Mucosa of descending colon (tissue), 3 donors: ENCODE measurements around the gene KIF5C. TPM values are rescaled to one million over a fixed set of nuclear protein-coding genes. Genes with fewer than 3 reads are reported as not detected.

Experiments used
- ATAC-seq: fragments of 200-7000 bp; cut with Tn5 transposase; one replicate; pipeline ENCODE4 v1.9.1; 2020; ENCODE audit warnings: mild to moderate bottlenecking, moderate library complexity
- DNase-seq, 3 donors: peaks; one replicate each; pipeline ENCODE4 v3.0.0-alpha.2; 2020
- H3K36me3 ChIP-seq: fragments of 200-600 bp; one replicate; pipeline ENCODE4 v1.8.0; 2021; ENCODE audit warnings: low read depth, mild to moderate bottlenecking
- H3K4me1 ChIP-seq: fragments of 200-600 bp; one replicate; pipeline ENCODE4 v1.8.0; 2021; ENCODE audit warnings: low read depth, mild to moderate bottlenecking
- H3K4me3 ChIP-seq: fragments of 200-600 bp; one replicate; pipeline ENCODE4 v1.8.0; 2021; ENCODE audit warnings: mild to moderate bottlenecking
- H3K9me3 ChIP-seq: fragments of 200-600 bp; one replicate; pipeline ENCODE4 v1.8.0; 2021; ENCODE audit warnings: mild to moderate bottlenecking
- CTCF ChIP-seq: fragments of 200-600 bp; IDR thresholded peaks from one replicate; pipeline ENCODE4 v1.8.0; 2022; ENCODE audit warnings: antibody characterized with exemption, mild to moderate bottlenecking
- intact Hi-C, 2 donors: fragments of 100-400 bp; cut with DNase I in 1 of 2; cut with micrococcal nuclease in 1 of 2; formaldehyde crosslinking; loops; one replicate each; pipeline versions ENCODE4 v1.11.0 to v1.11.1; 2022; cut with DNase I, micrococcal nuclease
- total RNA-seq, 3 donors: library from RNA; stranded (reverse); fragmentation: NEBNext Ultra II Directional in 2 of 3; extraction: Animal tissue kit (Norgen Biotek cat#: 25700) in 2 of 3; gene quantifications; one replicate each; pipeline versions ENCODE4 v1.2.1 to v1.2.4, GENCODE V29; 2021 to 2023
- donor health status: DM: no; HTN: no; CAD: no; lungs with moderate emphysema.
- donor health status: DM: no; HTN: no; CAD: no.
- donor health status: DM: no; HTN: yes; CAD: no.

Gene KIF5C
- total RNA-seq, 3 donors from 2014 or later: 1.5 to 11.0 (median 2.5) TPM

GRCh38 chr2:148981781-148982180, 106.8 kb downstream of the KIF5C start:
- intact Hi-C loops: no loop called here
- Histone ChIP-seq H3K9me3 (no peaks in the 10 kb centered on the region), H3K4me1 (no peaks in the 10 kb centered on the region), H3K36me3 (no peaks in the 10 kb centered on the region), H3K4me3 (no peak overlapping the region)
- no peak for TF ChIP-seq CTCF
- DNase-seq (no peak), ATAC-seq (no peak)

GRCh38 chr2:148982282-148982681, 107.3 kb downstream of the KIF5C start:
- Histone ChIP-seq H3K36me3 (no peaks in the 10 kb centered on the region), H3K4me1 (no peaks in the 10 kb centered on the region), H3K4me3 (no peak overlapping the region), H3K9me3 (no peaks in the 10 kb centered on the region)
- intact Hi-C loops: no loop called here
- TF ChIP-seq CTCF: no peak
- ATAC-seq: no peak
- no peak for DNase-seq

- Histone ChIP-seq H3K4me1 (no peaks in the 10 kb centered on the region), H3K9me3 (no peaks in the 10 kb centered on the region), H3K36me3 (no peaks in the 10 kb centered on the region), H3K4me3 (no peak overlapping the region)
- no peak for ATAC-seq
- intact Hi-C loops: no loop called here
- DNase-seq: no peak
- TF ChIP-seq CTCF: no peak
Observed at GRCh38 chr2:148983896-148984295, 108.9 kb downstream of the KIF5C start.

- no peak for TF ChIP-seq CTCF
- Histone ChIP-seq H3K36me3 (no peaks in the 10 kb centered on the region), H3K9me3 (no peaks in the 10 kb centered on the region), H3K4me3 (no peak overlapping the region), H3K4me1 (no peaks in the 10 kb centered on the region)
- intact Hi-C loops: no loop called here
- DNase-seq (no peak), ATAC-seq (no peak)
Observed at GRCh38 chr2:148984449-148984848, 109.4 kb downstream of the KIF5C start.

- DNase-seq (no peak), ATAC-seq (no peak)
- intact Hi-C loops: no loop called here
- H3K4me1 ChIP-seq: no peaks in the 10 kb centered on the region
- no peaks in the 10 kb centered on the region for H3K36me3 ChIP-seq
- no peak overlapping the region for H3K4me3 ChIP-seq
- H3K9me3 ChIP-seq: no peaks in the 10 kb centered on the region
- no peak for TF ChIP-seq CTCF
Observed at GRCh38 chr2:148987286-148987685, 112.3 kb downstream of the KIF5C start.

- no peaks in the 10 kb centered on the region for H3K36me3 ChIP-seq
- no peaks in the 10 kb centered on the region for H3K9me3 ChIP-seq
- TF ChIP-seq CTCF: no peak
- intact Hi-C loops: no loop called here
- no peaks in the 10 kb centered on the region for H3K4me1 ChIP-seq
- no peak overlapping the region for H3K4me3 ChIP-seq
- no peak for DNase-seq
- no peak for ATAC-seq
Observed at GRCh38 chr2:148988337-148988736, 113.3 kb downstream of the KIF5C start.
